ENCODE data around the gene PCDHGC4. TPM values are rescaled to one million over a fixed set of nuclear protein-coding genes. Genes with fewer than 3 reads are reported as not detected.

PCDHGC4 gene
- total RNA-seq, 1 donor from 2014 or later: 5.0 TPM

GRCh38 chr5:141475625-141476131, 9.2 kb upstream of the PCDHGC4 start, which contains the start of gene PCDHGC3:
PCDHGC3 (plus strand) TSS chr5:141475966; CDS start chr5:141476117, 151 bp downstream.
- Mint-ChIP-seq H3K4me1 (peaks cover 15% of the 10 kb centered on the region), H3K36me3 (peaks cover 58% of the 10 kb centered on the region), H3K9me3 (peaks cover 53% of the 10 kb centered on the region), H3K27me3 (ENCODE audit: insufficient read depth, low read depth) (peaks cover 10% of the 10 kb centered on the region), H3K4me3 (peak within 1 kb of the TSS; percentile 93), H3K27ac (peak within 1 kb of the TSS; percentile 48)
- Histone ChIP-seq H3K4me3 (peak within 1 kb of the TSS; percentile 64), H3K9me3 (ENCODE audit: low read depth) (no peaks in the 10 kb centered on the region), H3K27me3 (peaks cover 45% of the 10 kb centered on the region), H3K9ac (peak within 1 kb of the TSS; percentile 4), H3F3A (ENCODE audit: low read depth) (peaks cover 13% of the 10 kb centered on the region), H3K36me3 (no peaks in the 10 kb centered on the region), H2AFZ (replicated peaks) (peak within 1 kb of the TSS; percentile 64), H3K79me2 (ENCODE audit: low read depth) (no peaks in the 10 kb centered on the region), H4K20me1 (ENCODE audit: low read depth) (peaks cover 30% of the 10 kb centered on the region), H3K4me1 (peaks cover 5% of the 10 kb centered on the region), H3K4me2 (peak within 1 kb of the TSS; percentile 96), H3K27ac (no peak within 1 kb of the TSS)
- peak; percentile 95 for DNase-seq (ENCODE audit: low spot score)
- TF ChIP-seq CTCF (IDR thresholded peaks at IDR 0.05): peak; percentile 43
- no peak for TF ChIP-seq EZH2phosphoT487 (IDR thresholded peaks at IDR 0.05)
- TF ChIP-seq EZH2 (IDR thresholded peaks at IDR 0.05): peak; percentile 29

- Histone ChIP-seq H3K4me2 (peak overlapping the region; percentile 96), H3K36me3 (no peaks in the 10 kb centered on the region), H2AFZ (replicated peaks) (peak overlapping the region; percentile 64), H3K9ac (peak overlapping the region; percentile 4), H3F3A (ENCODE audit: low read depth) (peaks cover 13% of the 10 kb centered on the region), H3K9me3 (ENCODE audit: low read depth) (no peaks in the 10 kb centered on the region), H3K79me2 (ENCODE audit: low read depth) (no peaks in the 10 kb centered on the region), H3K4me3 (peak overlapping the region; percentile 64), H3K4me1 (peaks cover 5% of the 10 kb centered on the region), H4K20me1 (ENCODE audit: low read depth) (peaks cover 33% of the 10 kb centered on the region), H3K27me3 (peaks cover 45% of the 10 kb centered on the region), H3K27ac (no peak overlapping the region)
- peaks cover 63% of the 10 kb centered on the region for H3K36me3 Mint-ChIP-seq
- H3K9me3 Mint-ChIP-seq: peaks cover 58% of the 10 kb centered on the region
- peak; percentile 75 for DNase-seq (ENCODE audit: low spot score)
- peaks cover 10% of the 10 kb centered on the region for H3K27me3 Mint-ChIP-seq (ENCODE audit: insufficient read depth, low read depth)
- TF ChIP-seq CTCF (IDR thresholded peaks at IDR 0.05): no peak
- peak; percentile 33 for TF ChIP-seq EZH2phosphoT487 (IDR thresholded peaks at IDR 0.05)
- H3K4me3 Mint-ChIP-seq: peak overlapping the region; percentile 93
- peaks cover 15% of the 10 kb centered on the region for H3K4me1 Mint-ChIP-seq
- peak overlapping the region; percentile 48 for H3K27ac Mint-ChIP-seq
Measured at GRCh38 chr5:141476132-141476911, 8.5 kb upstream of the PCDHGC4 start.

- no peaks in the 10 kb centered on the region for H3K79me2 ChIP-seq (ENCODE audit: low read depth)
- no peaks in the 10 kb centered on the region for H3K9me3 ChIP-seq (ENCODE audit: low read depth)
- peak overlapping the region; percentile 64 for H3K4me3 ChIP-seq
- peaks cover 33% of the 10 kb centered on the region for H4K20me1 ChIP-seq (ENCODE audit: low read depth)
- no peak for DNase-seq (ENCODE audit: low spot score)
- no peak overlapping the region for H3K27ac Mint-ChIP-seq
- TF ChIP-seq EZH2phosphoT487 (IDR thresholded peaks at IDR 0.05) (no peak), CTCF (IDR thresholded peaks at IDR 0.05) (no peak), EZH2 (IDR thresholded peaks at IDR 0.05) (no peak)
- peak overlapping the region; percentile 6 for H3K4me3 Mint-ChIP-seq
- no peak overlapping the region for H2AFZ ChIP-seq (replicated peaks)
- peaks cover 15% of the 10 kb centered on the region for H3K4me1 Mint-ChIP-seq
- peaks cover 61% of the 10 kb centered on the region for H3K9me3 Mint-ChIP-seq
- no peaks in the 10 kb centered on the region for H3K36me3 ChIP-seq
- H3K36me3 Mint-ChIP-seq: peaks cover 61% of the 10 kb centered on the region
- H3K27me3 Mint-ChIP-seq (ENCODE audit: insufficient read depth, low read depth): peaks cover 10% of the 10 kb centered on the region
- no peak overlapping the region for H3K9ac ChIP-seq
- no peak overlapping the region for H3K27ac ChIP-seq
- peak overlapping the region; percentile 96 for H3K4me2 ChIP-seq
- H3F3A ChIP-seq (ENCODE audit: low read depth): peaks cover 13% of the 10 kb centered on the region
- H3K27me3 ChIP-seq: peaks cover 45% of the 10 kb centered on the region
- H3K4me1 ChIP-seq: peaks cover 5% of the 10 kb centered on the region
Measured at GRCh38 chr5:141477044-141477575, 7.7 kb upstream of the PCDHGC4 start.
